ENCODE results near the gene EIF4ENIF1.

- TF ChIP-seq CTCF (IDR thresholded peaks at IDR 0.05; ENCODE audit: low read depth, low read length) (no peak), POLR2A (IDR thresholded peaks at IDR 0.05; ENCODE audit: extremely low read depth, insufficient read length) (no peak)
These were observed 49.8 kb downstream of the EIF4ENIF1 start for GRCh38 chr22:31439808-31440207.
